GM21447 (cell line): ENCODE results near the gene DOHH.
"Not testable (repeated sequence)": the region's sequence is repeated elsewhere in the genome, so short reads cannot be mapped to it uniquely, and the experiment has no call there.

Source experiments
- ATAC-seq: cut with Tn5 transposase; IDR thresholded peaks from one replicate; pipeline ENCODE4 v1.9.1; 2021; ENCODE audit not compliant: unreplicated experiment

DOHH gene

DNA sequence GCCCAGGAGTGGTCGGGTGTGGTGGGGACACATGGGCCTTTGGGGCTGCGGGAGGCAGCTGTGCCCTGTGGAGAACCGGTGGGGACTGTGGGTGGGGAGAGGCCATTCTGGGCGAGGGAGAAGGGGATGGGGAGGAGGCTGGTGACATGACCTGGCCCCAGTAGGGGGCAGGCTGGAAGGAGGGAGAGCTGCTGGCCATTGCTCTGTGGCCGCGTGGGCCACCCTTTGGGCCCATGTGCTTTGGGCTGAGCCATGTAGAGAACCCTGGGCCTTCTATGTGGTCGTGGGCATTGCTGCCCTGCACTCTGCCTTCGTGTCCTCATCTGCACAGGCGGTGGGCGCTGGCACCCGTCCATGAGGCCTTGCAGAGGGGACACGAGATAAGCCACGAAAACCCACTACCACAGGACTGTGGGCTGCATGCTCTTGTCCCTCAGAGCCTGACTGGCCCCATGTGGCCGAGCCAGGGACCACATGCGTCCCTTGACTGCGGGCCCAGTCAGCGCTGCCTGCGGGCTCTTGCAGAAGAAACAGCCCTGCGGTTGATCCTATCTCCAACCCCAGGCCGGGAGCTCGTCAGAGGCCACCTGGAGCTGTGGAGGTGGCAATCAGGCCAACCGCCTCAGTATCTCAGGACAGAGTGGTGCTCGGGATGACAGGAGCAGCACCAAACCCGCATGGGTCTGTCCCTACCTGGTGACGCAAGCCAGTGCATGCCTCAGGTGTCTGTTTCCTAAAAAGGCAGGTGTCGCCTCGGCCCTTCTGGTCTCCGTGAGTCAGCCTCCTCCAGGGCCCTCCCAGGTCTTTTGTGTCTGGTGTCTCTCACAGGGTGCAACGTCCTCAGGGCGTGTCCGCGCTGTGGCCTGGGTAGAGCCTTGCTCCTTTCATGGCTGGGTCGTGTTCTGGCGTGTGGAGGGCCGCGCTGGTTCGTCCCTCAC lies 20.0 kb upstream of the DOHH start:
- ATAC-seq, result no peak

DNA sequence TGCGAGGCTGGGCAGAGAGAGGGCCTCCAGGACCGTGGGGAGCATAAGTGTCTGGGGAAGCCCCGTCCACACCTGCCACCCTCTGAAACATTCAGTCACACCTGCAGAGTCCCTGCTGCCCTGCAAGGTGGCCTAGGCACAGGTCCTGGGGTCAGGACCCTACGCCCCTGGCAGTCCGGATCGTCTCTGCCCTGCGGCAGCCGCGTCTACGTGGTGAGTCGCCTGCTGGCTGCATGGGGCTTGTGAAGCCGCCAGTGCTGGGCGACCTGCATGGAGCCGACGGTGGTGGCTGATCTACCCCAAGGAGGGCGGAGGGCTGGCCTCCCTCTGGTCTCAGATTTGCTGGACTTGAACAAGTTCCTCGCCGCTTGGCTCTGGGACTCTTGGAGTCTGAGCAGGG lies 18.7 kb upstream of the DOHH start:
- no peak for ATAC-seq

DNA sequence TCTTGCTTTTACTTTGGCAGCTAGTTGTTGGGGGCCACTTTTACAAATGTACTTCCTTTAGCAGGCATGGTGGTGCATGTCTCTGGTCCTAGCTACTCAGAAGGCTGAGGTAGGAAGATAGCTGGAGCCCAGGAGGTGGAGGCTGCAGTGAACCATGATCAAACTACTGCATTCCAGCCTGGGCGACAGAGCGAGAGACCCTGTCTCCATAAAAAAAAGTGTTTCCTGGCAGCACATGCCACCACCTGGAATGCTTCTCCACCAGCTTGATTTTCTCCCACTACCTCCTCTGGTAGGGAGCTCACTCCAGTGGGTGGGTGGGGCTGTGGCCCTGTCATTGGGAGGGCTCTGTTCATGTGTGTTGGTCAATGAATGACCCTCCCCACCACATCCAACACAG lies 18.2 kb upstream of the DOHH start:
- ATAC-seq, result no peak

DNA sequence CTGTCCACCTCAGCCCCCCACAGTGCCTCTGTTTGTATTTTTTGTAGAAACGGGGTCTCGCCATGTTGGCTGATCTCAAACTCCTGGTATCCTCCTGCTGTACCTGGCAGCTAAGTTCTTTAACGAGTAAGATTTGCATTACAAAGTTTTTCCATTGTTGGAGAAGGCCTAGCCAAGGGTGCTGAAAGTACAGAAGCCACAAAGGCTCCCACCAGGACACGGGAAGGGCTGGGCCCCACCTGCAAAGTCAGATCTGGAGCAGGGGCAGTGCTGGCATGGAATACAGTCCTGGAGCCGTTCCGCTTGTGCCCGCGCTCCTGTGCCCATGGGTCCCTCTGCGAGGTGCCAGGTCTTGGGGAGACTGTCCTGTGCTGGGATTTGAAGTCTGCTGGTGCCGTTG lies 17.8 kb upstream of the DOHH start:
- ATAC-seq, result no peak

DNA sequence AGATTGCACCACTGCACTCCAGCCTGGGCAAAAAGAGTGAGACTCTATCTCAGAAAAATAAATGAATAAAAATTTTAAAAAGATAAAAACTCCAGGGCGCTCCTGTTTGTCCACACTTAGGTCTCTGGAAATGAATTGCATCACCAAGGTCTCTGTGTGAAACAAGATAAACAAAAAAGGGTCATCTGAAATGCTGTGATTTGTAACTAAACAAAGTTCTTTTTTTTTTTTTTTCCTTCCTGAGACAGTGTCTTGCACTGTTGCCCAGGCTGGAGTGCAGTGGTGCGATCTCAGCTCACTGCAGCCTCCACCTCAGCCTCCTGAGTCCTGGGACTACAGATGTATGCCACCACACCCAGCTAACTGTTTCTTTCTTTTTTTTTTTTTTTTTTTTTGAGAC lies 17.2 kb upstream of the DOHH start:
- ATAC-seq, result no peak

DNA sequence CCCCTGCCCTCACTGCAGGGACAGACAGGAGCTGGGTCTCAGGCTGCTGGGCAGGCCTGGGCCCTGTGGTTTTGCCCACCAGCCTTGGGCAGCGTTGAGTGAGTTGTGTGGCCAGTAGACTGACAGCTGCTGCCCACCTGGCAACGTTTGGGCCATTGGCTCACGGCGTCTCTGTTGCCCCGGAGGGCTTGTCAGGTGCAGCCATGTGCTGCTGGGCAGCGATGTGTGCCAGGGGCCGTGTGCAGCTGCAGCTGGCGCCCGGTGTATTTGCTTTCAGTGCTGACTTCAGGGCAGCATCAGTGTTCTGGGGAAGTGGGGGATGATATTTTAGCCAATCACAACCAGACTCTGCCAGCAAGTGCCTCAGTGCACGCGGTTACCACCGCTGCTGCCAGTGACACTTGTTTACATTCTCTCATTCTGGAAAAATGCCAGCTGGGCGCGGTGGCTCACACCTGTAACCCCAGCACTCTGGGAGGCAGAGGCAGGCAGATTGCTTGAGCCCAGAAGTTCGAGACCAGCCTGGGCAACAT lies 16.3 kb upstream of the DOHH start:
- ATAC-seq, result no peak

DNA sequence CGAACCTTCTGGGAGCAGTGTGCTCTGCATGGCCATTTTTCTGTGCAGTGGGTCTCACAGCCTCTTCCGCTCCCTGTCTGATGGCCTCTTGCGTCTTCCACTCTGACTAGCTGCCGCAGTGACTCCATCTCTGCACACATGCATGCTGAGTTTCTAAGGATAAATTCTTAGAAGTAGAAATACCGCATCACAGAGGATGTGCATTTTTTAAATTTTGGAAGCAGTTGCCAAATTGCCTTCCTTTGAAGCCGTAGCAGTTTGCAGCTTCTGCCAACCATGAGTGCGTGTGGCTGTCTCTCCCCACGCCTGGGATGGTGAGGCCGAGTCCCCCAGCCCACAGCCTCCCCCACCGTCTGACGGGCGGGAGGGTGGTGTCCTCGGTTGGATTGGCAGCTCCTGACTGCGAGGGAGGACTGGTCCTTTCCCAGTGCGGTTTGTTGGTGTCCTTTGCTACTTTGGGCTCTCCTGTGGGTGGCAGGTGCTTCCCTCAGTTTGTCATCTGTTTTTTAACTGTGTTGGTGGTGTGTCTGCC lies 15.5 kb upstream of the DOHH start:
- no peak for ATAC-seq

DNA sequence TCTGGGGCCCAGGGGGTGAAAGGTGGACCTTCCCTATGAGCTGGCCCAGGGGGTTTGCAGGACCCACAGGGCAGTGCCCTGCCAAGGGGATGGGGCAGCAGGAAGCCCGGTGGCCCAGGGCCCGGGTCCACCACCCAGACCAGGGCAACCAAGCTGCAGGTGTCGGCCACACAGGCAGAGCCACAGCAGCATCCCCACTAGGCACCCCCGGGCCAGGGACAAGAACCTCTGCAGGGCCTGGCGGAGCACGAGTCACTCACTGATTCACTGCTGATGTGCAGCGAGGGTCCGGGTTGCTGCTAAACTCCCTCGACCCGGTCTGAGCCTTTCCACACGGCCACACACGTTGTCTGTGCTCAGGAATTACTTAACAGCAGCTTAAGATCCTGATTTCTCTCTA lies 14.5 kb upstream of the DOHH start:
- no peak for ATAC-seq

DNA sequence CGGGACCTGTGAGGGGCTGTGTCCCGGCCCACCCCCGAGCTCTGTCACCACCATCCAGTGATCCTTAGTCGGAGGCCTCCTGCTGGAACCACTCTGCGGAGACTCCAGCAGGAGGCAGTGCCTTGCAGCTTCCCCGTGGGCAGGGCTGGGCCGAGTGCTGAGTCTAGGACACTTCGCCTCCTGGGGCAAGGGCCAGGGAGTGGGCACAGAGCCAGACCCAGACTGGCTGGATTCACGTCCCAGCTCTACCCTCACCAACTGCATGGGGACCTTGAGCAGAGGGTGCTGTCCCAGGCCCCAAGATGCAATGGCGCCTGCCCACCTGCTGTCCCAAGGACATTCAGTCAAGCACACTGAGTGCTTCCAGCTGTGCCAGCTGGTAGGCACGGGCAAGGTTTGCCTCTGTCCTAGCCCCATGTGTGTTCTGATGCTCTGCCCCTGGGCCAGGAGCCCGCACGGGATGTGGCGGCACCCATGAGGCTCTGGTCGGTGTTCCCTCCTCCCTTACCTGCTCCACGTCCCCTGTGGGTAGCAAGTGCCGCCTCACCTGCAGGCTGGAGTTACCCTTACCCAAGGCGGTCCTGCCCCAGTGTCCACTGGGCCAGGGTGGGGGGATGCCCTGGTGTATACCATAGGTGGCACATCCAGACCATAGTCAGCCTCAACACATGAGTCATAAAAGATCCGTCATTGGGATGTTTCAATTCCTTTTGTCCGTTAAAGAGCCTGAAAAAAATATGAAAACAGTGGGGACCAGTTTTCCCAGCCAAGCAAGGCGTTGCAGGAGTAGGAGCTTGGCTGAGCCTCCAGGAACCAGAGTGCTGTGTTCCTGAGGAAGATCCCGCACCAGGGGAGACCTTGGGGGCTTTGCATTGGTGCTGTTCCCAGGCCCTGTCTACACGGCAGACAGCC lies 13.0 kb upstream of the DOHH start:
- ATAC-seq, result no peak

DNA sequence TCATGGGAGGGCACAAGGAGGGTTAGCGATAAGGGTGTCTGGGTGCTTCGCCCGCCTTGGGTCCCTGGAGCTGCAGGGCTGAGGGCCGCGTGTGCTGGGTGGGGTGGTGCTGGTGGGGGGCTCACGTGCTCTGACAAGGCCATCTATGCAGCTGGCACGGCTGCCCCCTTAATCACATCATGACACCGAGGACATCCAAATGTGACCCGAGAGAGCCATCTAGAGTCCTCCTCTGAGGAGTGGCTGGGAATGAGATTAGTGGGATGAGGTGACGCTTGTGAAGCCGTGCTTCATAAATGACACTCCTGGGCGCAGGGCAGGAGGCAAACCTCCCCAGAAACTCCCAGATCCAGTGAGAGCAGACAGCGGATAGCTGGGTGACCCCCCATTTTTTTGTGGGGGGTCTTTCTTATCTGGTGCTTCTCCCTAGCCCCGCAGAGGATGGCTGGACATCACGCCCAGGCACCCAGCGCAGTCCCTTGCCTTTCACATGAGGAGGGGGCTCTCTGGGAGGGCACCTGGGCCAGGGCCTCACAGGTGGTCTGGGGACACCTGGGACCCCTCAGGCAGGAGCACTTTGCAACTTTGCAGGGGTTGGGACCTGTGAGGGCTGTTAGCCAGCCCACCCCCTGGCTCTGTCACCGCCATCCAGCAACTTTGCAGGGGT lies 12.2 kb upstream of the DOHH start:
- no peak for ATAC-seq

DNA sequence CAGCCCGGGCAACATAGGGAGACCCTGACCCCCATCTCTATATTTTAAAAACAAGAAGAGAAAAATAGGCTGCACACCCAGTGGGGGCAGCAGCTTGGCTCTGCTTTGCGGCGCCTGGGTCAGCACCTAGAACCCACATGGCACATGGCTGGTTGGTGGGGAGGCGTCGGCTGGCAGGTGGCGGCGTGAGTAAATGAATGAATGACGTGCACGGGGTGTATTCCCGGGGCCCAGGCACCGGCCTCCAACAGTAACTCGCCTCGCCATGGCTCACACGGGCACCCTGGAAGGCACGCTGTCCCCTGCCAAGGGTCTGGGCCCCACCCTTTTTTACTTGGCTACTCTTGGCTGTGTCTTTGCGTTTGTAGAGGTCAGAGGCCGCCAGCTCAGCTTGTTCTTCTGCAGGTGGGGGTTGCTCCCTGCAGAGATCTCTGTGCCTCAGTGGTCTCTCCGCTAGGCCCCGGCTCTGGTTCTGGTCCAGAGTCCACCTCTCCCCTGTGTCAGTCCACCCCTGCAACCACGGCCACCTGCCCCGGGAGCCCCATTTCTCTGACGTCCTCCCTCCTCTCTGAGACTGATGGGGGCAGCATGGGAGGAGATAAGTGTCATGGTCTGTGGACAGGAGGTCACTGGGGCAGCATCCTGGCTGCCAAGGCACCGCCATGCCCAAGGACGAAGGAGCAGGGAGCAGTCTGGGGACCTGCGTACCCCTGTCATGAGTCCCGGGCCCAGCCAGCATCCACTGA lies 11.2 kb upstream of the DOHH start:
- ATAC-seq, result no peak

DNA sequence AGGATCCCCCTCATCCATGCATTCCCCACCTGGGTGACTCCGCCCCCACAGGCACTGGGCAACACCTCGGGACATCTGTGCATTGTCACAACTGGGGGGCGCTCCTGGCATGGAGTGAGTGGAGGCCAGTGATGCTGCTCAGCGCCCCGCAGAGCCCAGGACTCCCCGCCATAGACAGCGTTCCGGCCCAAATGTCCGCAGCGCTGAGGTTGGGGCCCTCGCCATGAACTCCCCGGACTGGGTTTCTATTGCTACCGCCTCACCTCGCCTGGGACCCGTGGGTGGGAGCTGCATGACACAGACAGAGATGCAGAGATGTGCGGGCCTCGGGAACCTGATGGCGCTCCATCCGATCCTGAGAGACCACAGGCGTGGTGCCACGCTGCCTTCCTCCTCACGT lies 10.3 kb upstream of the DOHH start:
- no peak for ATAC-seq

DNA sequence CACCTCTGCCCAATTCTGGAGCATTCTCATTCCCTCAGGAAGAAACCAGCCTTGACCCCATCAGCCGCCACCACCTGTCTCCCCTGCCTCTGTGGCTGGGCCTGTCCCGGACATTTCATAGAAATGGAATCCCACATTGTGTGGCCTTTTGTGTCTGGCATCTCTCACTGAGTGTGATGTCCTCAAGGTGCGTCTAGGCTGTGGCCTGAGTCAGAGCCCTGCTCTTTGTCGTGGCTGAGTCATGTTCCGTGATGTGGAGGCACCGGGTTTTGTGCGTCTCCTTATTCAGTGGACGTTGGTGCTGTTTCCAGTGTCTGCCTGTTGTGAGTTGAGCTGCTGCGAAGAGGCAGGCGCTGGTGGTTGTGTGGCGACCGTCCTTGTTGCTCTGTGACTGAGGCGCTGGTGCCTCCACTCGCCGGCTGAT lies 9.1 kb upstream of the DOHH start:
- ATAC-seq, result no peak

DNA sequence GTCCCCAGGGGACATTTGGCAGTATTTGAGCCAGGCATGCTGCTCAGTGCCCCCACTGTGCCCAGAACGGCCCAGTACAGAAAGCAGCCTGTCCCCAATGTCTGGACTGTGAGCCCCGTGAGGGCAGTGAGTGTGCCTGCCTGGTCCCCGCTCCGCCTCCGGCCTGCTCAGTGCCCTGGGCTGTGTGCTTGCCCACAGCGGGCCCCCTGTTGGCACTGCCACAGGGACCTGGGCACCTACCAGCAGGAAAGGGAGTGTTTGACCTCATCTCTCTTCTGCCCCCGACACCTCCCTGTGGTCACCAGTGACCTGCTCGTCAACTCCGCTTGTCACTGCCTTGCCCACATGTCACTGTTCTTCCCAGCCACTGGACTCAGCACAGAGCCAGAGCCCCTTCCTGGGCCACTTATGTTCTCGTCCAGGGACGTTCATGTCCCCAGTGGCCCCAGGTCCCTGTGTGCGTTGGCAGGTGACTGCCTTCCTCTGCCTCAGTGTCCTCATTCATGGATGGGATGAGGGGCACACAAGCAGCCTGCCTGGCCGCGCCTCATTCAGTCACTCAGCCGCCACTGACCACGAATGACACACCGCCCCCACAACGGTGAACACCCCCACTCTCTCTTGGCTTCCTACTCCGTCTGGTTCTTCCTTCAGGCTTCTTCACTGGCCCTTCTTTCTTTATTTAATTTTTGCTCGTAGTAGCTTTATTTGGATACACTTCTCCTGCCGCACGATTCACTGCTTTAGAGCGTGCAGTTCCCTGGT lies 8.5 kb upstream of the DOHH start:
- no peak for ATAC-seq

DNA sequence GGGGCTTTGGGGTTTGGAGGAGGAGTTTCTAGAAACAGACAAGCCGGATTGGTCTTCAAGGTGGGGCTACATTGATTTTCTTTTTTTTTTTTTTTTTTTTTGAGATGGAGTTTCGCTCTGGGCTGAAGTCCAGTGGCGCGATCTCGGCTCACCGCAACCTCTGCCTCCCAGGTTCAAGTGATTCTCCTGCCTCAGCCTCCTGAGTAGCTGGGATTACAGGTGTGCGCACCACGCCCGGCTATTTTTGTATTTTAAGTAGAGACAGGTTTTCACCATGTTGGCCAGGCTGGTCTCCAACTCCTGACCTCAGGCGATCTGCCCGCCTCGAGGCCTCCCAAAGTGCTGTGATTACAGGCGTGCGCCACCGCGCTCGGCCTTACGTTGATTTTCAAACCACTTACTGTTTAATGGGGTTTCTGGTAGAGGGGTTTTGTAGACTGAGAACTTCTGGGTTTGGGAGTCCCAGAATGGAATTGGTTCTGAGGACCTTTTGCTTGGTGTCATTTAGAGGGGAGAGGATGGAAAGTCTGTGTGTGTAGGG lies 7.7 kb upstream of the DOHH start:
- ATAC-seq, result not testable (repeated sequence)

DNA sequence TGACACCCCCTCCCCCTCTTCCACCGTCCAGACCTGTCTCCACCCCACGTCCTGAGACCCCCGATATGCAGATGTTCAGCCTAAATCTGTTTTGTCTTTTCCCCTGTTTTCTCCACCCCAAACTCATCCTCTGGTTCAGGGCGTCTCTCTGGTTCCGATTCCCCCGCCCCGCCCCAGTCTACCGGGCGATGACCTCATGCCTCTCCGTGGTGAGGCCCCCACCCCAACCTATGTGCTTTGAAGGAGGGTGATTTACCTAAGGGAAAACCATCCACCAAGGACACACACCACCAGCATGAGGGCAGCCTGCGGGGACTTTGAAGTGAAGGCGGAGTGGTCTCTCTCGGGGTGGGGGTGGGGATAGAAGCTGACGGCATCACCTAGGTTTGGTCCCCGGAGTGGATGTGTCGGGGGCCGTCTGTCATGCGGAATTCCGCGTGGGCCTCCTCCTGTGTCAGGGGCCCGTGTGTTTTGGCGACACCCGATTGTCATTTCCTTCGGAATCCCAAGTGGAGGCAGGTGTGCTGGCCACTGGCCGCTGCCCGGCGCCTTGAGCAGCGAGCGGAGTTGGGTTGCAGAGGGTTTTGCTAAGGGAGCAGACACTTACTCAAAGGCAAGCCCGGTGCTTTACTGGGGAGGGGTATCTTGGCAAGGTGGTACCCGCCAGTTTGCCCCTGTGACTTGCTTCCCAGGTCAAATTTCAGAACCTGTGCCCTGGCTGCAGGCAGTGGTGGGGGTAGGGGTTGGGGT lies 7.1 kb upstream of the DOHH start:
- no peak for ATAC-seq

DNA sequence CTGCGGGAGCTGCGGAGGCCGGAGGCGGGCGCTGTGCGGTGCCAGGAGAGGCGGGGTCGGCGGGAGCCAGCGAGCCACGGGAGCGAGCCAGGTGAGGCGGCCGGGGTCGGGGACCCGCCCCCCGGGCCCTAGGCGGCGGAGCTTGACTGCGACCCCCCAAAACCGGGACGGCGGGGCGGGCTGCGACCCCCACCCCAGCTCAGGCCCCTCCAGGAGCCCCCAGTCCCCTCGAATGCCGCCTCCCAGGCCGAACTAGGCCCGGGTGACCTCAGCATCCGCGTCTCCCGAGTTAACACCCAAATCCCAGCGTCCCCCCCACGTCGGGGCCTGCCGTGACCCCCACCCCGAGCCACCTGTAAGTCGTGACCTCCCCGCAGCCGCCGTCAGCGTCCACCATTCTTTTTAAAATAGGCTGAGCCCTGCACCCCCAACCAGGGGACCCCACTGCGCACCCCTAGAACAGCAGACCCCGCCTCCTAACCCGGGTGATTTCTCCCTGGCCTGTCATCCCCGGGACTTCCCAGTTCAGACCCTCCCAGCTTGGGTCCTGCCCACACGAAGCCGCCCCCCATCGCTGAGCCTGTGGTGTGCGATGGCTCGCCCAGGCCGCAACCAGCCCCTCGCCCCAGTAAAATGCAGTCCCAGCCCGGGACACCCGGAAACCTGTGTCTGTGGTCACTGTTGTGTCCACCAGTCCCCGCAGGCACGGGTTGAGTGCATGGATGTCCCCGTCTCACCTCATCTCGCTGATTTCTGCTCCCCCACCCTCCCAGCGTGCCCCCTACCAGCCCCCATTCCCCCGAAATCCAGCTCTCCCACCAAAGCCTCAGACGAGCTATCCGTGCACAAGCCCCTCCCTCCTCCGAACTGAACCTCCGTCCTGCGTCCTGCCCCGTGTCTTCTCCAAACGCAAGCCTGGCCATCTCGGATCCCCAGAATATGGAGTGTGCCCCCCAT lies 6.2 kb upstream of the DOHH start:
- ATAC-seq, result peak; percentile 18
